Loucy (cell line): Measurements from ENCODE around the gene CLCN6.

ENCODE experiments used
- EZH2phosphoT487 ChIP-seq: fragments of 200-600 bp; IDR thresholded peaks from 2 replicates; pipeline ENCODE4 v1.6.1; 2018; ENCODE audit warnings: antibody characterized with exemption, mild to moderate bottlenecking, moderate library complexity, borderline replicate concordance
- TF ChIP-seq, protein P1 (sequence below): fragments of 200-600 bp; sonication (generic); conservative IDR thresholded peaks from 2 replicates; pipeline ENCODE4 v1.5.1; 2014; ENCODE audit warnings: mild to moderate bottlenecking, antibody characterized with exemption, low read length

DNA sequence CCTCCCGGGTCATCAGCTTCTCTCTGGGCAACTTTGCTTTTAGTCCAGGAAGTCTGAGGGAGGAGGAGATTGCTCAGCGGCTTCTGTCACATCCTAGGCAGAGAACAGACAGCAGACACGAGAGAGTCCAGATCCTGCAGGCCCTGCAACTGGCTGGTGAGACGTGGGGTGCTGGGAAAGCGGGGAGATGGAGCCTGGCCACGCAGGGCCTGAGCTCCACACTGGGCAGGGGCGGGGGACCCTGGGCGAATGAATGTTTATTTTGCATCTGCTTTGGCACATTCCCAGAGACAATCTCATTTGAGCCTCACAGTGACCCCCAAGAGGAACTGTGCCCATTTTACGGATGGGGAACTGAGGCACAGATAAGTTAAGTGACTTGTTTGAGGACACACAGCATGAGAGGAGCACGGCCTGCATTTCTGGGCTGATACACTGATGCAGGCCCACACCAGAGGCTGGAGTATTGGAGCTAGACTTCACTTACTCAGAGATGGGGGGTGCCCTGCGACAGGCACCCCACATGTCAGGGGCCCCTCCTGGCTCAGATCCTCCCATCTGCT lies 34.4 kb upstream of the CLCN6 start:
- TF ChIP-seq, protein P1, sequence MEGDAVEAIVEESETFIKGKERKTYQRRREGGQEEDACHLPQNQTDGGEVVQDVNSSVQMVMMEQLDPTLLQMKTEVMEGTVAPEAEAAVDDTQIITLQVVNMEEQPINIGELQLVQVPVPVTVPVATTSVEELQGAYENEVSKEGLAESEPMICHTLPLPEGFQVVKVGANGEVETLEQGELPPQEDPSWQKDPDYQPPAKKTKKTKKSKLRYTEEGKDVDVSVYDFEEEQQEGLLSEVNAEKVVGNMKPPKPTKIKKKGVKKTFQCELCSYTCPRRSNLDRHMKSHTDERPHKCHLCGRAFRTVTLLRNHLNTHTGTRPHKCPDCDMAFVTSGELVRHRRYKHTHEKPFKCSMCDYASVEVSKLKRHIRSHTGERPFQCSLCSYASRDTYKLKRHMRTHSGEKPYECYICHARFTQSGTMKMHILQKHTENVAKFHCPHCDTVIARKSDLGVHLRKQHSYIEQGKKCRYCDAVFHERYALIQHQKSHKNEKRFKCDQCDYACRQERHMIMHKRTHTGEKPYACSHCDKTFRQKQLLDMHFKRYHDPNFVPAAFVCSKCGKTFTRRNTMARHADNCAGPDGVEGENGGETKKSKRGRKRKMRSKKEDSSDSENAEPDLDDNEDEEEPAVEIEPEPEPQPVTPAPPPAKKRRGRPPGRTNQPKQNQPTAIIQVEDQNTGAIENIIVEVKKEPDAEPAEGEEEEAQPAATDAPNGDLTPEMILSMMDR = no peak
- TF ChIP-seq EZH2phosphoT487 = no peak
